Stimulated activated naive CD4-positive, alpha-beta T cell (primary cell): ENCODE data around the gene SGCD.

Source experiments
- DNase-seq, 6 experiments: peaks; one replicate each; lab custom pipeline; 2025; lab: John Stamatoyannopoulos, UW

SGCD gene

DNA sequence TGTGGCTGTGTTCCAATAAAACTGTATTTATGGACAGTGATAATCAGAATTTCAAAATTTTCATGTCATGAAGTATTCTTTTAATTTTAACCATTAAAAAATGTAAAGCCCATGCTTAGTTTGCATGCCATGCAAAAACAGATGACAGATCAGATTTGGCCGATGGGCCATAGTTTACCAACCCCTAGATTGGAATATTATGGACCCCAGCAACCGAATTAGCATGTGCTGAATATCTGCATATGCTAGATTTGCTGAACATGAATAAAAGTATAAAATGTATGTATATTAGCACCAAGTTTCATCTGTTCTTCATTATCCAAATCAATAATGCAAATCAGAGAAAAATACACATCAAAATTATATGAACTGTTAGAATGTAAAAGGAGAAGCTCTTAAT lies 364.6 kb downstream of the SGCD start:
- no peak for DNase-seq

DNA sequence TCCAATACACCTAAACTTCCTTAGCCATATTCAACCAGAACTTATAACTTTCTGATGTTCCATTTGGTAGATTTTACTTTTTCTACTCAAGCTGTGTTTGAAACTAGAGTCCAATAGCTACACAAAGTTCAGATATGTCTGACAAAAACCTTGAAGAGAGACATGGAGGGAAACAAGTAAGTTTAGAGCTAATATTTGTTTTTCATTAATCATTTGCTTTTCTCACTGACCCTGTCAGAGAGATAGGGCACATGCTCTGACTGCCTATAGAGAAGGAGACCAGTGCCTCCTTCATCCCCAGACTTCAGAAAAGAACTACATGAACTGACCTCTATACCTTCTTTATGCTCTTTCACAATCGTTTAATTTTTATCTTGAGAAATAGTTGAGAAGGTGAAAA lies 366.1 kb downstream of the SGCD start:
- DNase-seq = no peak

DNA sequence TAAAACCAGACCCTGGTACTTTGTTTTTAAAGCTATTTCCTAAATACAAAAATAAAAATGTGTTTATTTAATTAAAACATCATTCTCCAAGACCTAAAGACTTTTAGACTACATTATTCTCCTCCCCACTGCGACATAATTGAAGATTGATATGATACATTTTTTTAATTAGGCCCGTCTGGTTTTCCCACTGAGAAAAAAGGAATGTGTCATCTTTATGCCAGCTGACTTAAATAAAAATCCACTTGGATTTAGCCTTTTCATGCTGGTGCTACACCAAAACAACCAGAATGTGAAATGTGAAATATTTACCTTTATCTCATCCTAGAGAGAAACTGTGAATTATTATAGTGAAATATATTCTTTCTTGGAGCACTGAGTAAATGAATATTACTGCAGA lies 367.6 kb downstream of the SGCD start:
- no peak for DNase-seq

DNA sequence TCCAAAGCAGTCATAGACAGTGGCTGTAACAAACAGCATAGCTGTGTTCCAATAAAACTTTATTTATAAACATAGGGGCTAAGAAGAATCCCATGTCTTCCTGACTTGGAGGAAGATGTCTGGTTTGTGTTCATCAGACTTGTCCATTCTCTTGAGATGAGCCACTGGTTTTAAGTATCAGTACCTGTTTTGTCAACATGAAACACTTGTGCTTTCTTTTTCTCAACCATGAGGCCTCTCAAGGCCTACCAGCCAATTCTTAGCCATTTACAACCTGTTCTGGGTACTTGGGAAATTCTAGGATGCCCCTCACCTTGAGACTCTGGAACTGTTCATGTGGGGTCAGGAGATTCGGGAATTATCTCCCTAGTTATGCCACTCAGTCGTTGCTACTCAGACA lies 368.8 kb downstream of the SGCD start:
- no peak for DNase-seq

DNA sequence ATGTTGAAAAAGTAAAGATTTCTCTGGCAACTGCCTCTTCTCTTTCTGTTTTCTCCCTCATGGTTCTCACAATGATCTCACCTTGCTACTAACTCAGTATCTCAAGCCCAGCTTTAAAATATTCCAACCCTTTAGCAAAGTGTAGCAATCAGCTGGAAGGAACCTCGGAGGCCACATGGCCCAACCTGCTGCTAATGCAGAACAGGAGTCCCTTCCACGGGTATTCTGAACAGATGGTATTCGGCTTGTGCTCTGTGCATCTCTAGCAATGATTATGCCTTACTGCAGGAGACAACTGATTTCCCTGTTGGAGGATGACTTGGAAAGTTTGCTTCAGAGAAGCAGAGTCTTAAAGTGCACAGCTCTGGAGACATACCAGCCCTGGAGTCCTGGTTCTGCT lies 371.4 kb downstream of the SGCD start:
- DNase-seq = no peak

DNA sequence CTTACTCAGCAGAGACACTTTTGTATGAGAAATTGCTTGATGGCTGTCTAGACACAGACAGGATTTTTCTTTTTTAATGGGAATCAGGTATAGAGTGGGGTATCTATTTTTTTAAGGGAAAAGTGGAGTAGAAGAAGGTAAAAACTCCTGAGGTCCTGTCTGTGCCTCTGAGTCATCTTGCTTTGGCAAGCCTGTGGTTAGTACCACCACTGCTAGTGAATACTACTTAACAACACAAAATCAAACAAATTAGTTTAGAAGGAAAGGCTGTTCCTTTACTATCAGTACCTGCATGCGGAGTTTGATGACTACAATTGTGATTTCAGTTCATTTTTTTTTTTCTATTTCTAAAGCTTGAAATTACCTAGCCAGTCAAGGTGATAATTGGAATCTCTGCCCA lies 372.2 kb downstream of the SGCD start:
- DNase-seq = no peak

DNA sequence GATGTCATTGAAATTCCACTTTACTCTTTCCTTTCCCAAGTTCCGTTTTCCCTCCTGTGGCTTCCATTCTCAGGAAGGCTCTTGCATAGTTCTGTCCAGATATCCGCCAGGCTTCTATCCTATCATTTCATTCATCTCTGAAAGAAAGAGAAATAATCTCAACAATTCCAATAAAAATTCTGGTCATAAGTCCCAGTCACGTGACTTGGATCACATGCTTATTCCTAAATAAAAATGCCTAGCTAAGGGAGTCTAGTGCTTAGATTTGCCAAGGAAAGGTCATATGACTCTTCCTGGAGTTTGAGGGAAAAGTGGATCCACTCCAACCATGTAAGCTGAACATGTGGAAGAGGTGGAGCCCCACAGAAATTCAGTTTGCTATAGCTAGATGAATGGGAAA lies 377.2 kb downstream of the SGCD start:
- DNase-seq = no peak

DNA sequence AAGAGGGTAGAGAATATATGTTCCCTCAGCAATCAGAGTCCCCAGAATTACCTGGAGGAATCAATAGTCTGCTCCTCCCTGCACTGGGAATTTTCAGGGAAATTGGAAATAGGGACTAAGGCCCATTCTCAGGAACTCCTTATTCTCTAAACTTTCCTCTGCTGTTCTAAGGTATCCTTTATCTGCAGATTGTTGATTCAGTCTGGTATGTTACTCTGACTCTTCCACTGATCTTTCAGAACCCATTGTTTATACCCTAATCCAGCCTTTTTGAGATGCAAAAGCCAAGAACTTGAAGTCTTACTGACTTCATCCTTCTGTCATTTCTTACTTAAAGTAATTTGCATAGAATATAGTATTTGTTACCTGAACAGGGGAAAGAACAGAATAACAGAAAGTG lies 379.7 kb downstream of the SGCD start:
- DNase-seq = no peak

DNA sequence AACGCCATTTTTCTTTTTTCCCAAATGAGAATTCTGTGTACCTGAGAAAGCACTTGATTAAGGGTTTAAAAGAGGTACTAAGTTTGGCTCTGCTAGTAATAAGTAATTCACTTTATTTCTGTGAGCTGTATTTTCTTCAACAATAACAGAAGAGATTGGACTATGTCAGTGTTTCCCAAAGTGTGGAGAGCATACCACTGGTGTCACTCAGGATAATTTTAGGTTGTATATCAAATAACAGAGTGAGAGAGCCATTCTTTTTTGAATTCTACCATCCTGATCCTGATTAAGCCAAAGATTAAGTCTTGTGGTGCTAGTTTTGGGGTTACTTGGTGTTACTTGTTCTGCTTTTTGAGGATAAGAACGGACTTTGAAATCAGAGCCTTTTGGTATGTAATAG lies 380.8 kb downstream of the SGCD start:
- DNase-seq = no peak

DNA sequence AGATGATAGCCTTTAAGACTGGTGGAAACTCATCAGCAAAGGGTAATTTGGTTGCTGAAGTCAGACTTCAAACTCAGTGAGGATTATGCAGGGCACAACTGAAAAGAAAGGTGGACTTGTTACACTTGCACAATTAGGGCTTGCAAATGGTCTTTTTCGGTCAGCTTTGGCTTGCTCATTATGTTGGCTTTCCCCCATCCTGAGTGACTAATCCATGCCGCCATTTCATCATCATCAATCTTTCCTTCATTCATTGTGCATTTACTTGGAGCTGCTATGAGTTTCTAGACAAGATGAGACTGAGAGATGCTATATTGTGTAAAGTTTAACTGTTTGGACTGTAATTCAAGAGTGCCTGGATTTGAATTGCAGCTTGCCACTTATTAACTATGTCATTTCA lies 388.3 kb downstream of the SGCD start:
- DNase-seq = no peak

DNA sequence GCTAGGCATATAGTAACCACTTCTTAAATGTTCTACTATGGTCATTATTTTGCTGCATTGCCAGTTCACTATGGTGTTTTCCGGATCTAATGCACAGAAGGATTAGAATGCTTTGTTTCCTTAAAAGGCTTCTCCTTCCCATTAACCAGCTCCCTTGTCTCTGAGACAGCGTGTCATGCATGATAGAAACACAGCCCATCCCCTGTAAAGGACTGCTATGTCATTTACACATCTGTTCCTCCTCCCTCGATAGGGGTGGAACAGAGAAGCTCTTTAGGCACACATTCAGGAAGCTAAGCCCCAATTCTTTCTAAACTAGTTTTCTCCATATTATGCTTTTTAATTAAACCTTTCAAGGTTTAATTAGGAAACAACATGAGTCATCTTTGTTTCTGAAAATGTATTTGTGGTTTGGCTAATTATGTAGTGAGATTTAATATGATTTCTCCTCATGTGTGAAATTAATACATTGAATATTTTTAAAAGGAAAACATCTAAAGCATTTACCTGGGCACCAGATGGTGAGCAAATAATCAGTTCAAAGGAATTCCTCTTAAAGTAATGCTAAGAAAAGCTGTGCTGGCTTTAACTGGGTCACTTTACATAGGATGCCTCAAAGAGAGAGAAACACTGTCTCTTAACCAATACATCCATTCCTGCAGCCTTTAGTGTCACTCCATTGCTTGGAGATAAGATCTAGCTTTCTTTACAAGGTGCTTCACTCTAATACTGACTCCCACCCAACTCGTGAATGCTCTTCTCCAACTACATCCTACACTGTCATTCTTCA lies 389.8 kb downstream of the SGCD start:
- no peak for DNase-seq

DNA sequence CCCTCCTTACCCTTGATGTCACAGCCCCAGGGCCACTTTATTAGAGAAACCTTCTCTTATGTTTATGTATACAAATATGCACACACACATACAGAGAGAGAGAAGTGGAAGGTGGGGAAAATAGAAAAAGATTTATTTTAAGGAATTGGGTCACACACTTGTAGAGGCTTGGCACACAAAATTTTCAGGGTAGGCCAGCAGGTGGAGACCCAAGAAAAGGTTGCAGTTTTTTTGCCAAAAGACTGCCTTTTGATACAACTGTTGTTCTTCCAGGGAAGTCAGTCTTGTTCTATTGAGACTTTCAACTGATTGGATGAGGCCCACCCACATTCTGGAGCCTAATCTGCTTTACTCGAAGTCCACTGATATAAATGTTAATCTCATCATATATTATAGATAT lies 392.0 kb downstream of the SGCD start:
- no peak for DNase-seq

DNA sequence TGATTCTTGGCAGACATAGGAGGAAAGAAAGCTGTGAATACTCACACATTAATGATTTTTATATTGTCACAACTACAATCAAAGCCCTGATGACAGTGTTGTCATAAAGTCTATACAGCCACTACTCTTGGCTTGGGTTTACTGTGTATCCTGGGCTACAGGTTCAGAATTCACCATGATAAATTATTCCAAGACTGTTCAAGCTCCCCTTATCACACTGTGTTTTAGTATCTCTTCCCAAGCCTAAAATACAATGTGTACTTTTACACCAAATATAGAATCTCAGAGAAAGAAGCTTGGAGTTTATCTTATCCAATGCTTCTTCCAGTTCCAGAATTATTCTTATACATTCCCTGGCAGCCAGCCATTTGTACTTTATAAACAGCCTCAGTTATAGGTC lies 395.4 kb downstream of the SGCD start:
- no peak for DNase-seq

DNA sequence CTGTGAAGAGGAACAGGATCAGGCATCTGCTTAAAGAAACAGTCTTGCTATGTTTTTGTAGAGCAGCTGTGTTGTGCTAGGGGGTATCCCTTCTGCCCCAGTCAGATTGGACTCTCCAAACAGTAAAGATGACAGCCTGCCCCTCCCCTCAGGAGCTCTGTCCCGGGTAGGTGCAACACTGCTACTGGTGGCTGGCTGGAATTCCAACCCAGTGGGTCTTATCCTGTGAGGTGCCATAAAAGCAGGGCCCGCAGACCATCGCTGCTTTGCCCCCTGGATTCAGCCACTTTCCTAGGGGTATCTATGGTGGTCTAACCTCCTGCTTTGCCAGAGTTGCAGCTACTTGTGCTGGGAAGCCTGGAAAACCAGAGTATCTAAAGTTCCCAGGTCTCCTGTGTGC lies 408.5 kb downstream of the SGCD start:
- DNase-seq = no peak

DNA sequence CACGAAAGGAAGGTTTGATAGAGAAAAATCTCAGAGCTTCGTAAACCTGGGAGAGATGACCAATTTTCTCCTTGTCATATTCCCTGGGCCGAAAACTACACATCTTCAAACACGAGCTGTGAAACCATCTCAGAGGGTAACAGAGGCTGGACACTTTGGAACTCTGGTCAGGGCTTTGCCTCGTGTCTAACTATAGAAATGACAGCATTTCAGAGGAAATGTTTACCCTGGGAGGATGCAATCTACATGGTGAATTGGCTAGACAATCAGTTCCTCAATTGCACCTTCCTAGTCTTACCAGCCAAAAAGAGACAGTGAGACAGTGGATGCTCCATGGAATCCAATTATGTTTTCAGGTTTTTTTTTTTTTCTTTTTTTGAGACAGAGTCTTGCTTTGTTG lies 414.6 kb downstream of the SGCD start:
- no peak for DNase-seq

DNA sequence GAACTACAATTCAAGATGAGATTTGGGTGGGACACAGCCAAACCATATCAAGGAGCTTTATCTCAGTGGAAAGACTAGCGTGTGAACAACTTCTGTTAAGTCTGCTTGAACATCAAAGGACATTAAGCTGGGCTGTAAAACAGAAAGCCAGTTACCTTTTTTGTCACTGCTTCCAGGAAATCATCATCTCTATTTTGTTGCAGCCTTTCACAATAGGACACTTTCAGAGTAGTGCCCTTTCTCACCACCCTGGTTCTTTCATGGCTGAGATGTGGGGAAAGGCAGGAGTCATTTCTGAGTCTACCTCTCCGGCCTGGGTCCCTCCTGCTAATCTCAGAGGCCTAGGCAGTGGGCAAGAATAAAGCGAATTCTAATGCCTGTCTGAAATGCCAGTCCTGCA lies 426.9 kb downstream of the SGCD start:
- no peak for DNase-seq

DNA sequence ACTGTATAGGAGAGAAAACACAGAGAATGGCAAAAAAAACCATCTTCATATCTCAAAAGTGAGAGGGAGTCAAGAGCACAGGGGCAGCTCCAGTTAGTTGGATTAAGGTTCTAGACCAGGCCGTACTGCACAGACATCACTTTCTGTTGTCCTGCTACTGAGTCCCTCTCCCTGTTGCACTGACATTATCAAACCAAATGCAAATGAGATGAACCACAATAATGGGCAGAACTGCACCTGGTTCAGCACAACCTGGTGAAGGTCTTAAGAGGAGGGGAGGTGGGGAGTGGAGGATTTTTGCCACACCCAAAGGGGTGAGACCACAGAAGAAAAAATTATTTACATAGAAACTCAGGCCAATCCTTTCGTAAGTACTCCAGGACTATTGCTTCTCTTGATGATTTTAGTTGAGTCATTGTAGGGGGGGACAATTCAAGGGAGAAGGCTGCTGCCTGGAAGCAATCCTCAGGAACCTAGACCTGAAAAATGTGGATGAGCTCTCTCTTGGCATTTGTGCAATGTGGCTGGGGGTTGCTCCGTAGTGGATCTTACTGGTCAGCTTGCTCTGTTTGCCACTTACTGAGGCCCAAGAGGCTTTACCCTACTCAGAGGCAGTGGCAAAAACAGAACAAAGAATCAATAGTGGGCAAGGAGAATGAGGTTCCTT lies 428.6 kb downstream of the SGCD start:
- DNase-seq = no peak

DNA sequence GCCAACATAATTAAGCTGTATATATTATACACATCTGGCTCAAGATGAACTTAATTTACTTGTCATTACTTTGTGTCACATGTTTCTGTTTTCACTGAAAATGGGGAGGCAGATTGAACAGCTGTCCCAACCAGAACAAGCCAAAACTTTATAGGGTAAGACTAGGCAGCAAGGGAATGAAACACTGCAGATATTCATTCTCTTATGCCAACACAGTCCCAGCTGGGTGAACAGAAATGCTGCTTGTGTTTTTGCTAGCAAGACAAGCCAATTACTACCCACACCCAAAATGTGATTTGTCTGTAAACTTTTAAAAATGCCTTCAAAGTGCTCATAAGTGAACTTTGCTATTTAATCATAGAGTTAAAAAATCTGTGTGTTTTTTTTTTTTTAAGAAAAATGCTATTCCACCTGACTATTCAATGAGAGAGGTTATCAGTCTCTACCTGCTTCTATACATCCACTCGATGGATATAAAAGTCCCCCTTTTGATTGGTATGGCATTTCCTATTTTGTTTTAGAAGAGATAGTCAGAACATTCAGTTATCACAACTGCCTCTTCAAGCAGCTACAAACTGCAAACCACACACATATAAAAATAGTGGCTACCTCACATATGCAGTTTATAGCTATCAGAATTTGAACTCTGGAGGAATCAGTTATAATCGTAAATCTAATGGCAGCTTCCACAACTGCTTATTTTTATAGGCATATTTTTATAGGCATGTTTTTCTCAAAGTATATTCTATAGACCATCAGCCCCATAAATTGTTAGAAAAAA lies 431.2 kb downstream of the SGCD start:
- DNase-seq = no peak

DNA sequence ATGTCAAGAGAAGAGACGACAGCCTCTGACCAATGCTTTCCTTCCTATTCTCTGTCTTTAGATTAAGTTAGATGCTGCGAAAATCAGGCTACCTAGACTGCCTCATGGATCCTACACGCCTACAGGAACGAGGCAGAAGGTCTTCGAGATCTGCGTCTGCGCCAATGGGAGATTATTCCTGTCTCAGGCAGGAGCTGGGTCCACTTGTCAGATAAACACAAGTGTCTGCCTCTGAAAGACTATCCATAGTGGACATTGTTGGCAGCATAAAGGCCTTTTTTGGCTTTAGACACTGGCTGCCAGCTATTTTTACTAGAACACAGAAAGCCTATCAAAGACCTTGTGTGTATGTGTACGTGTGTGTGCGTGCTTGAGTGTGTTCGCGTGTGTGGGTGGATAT lies 432.2 kb downstream of the SGCD start:
- DNase-seq = no peak

DNA sequence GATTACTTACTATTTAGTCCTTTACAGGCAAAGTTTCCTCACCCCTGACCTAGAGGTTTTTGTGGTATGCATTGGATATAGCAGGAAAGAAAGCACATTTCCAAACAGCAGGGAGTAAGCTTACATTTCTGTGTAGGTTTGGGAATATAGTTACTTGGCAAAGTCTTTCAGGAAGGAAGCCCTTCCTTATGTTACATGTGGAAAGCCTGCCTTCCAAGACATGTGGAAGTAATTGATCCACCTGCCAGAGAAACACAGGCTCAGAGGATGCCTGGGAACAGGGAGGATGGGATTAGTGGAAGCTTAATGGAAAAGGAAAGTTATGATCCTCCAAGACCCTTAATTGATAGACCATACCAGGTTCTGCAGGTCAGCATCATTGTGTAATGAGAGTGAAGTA lies 435.8 kb downstream of the SGCD start:
- DNase-seq = no peak

DNA sequence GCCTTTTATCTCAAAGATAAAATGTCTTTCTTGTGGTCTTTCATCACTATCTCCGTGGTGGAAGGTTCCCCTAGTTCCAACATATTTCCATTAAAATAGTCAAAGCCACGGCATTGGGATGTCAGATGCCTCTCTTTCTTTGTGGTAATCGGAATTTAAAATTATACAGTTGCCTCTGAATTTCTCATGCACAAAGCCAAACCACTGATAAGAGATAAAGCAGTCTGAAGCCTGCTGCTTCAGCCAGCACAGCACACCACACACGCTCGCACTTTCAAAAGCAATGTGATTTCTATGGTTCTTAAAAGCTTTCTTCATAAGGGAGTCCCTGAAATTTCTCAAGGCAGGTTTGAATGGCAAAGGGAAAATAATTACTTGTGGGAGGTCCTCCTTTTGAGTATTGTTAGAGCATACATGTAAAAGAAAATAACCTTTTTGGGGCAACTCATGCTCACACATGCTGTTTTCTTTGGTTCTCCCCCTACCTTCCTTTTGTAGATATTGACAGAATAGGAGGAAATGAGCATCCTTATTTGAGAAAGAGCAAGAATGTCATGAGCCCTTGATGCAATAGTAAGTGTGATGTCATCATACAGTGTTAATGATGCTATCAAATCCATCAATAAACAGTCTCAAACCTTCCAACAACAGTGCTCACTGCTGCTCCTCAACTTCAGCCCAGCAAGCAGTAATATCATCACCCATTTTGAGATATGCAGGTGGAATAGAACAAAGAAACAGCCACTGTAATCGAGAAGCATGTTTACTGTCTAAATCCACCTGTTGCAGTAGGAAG lies 437.4 kb downstream of the SGCD start:
- DNase-seq = no peak

DNA sequence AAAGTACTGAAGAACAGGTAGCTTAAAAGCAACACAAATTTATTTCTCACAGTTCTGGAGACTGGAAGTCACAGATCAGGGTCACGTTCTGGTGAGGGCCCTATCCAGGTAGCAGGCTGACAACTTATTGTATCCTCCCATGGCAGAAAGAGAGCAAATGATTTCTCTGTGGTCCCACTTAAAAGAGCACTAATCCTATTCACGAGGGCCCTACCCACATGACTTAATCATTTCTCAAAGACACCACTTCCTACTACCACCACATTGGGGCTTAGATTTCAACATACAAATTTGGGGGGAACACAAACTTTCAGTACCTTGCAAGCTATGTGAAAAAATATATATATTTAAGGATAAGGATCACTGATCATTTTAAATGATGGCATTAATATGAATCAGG lies 447.3 kb downstream of the SGCD start:
- DNase-seq = no peak
